K562 (cell line): ENCODE results near the gene RBMS1. TPM values are rescaled to one million over a fixed set of nuclear protein-coding genes. Genes with fewer than 3 reads are reported as not detected.

Experiments used
- ATAC-seq: fragments of 200-7000 bp; cut with Tn5 transposase; 3 replicates; pipeline ENCODE4 v1.9.1; 2020; ENCODE audit warnings: moderate library complexity
- BruUV-seq: library from RNA; stranded (reverse); fragments of 400-500 nt; replicated peaks from 2 replicates; lab custom pipeline; 2021; lab: Mats Ljungman, UMichigan
- CTCF ChIA-PET: fragments of 300-600 bp; formaldehyde crosslinking; extraction: SDS; loops from one replicate; lab custom pipeline; 2021; ENCODE audit warnings: low intra/inter-chr PET ratio; lab: Yijun Ruan, JAX
- POLR2A ChIA-PET: fragments of 300-600, 350-650 bp; sonication (Branson Sonifier 250); formaldehyde crosslinking; extraction: SDS; loops from one replicate; lab custom pipeline; 2021; ENCODE audit warnings: antibody characterized with exemption, inconsistent platforms; lab: Yijun Ruan, JAX
- DNase-seq, 4 experiments: peaks; one replicate each; pipeline versions ENCODE4 v3.0.0 to v3.0.0-alpha.2; 2011 to 2018; ENCODE audit warnings: low spot score in 3 of 4, mixed read lengths in 3 of 4; ENCODE audit errors: extremely low read depth in 1 of 4
- FAIRE-seq: peaks from 2 replicates; lab custom pipeline; 2011; peaks lifted over from hg19 to GRCh38; lab: Jason Lieb, UNC
- H2AFZ ChIP-seq: 2 replicates; pipeline ENCODE4 v1.6.0; 2011; ENCODE audit warnings: low read depth, low read length, control low read depth, inconsistent platforms
- H3K27ac ChIP-seq: fragments of 200-600 bp; 3 replicates; pipeline ENCODE4 v1.8.0; 2011; ENCODE audit warnings: low read depth, mild to moderate bottlenecking, control low read depth, inconsistent platforms, low read length, moderate library complexity, mixed read lengths; ENCODE audit errors: extremely low read depth
- H3K27me3 ChIP-seq, 2 experiments: fragments of 300-600 bp in 1 of 2; 2 replicates in 1 of 2; 3 replicates in 1 of 2; pipeline versions ENCODE4 v1.6.0 to v1.8.0; 2011; ENCODE audit warnings: inconsistent platforms in 2 of 2, low read length in 2 of 2, mild to moderate bottlenecking in 1 of 2, mixed read lengths in 1 of 2, moderate library complexity in 1 of 2; ENCODE audit not compliant: control insufficient read depth in 2 of 2, insufficient read depth in 2 of 2
- H3K36me3 ChIP-seq: fragments of 300-600 bp; 3 replicates; pipeline ENCODE4 v1.8.0; 2011; ENCODE audit warnings: mild to moderate bottlenecking, low read length, inconsistent platforms; ENCODE audit not compliant: control insufficient read depth, insufficient read depth
- H3K4me1 ChIP-seq, 2 experiments: fragments of 200-600 bp in 1 of 2; replicated peaks in 1 of 2; 2 replicates in 1 of 2; 3 replicates in 1 of 2; pipeline versions ENCODE4 v1.5.1 to v1.8.0; 2011; ENCODE audit warnings: inconsistent platforms in 2 of 2, low read length in 2 of 2, mild to moderate bottlenecking in 1 of 2, mixed read lengths in 1 of 2, moderate library complexity in 1 of 2; ENCODE audit not compliant: control insufficient read depth in 2 of 2, insufficient read depth in 2 of 2
- H3K4me2 ChIP-seq: 2 replicates; pipeline ENCODE4 v1.6.1; 2011; ENCODE audit warnings: low read length, control low read depth, inconsistent platforms, mixed read lengths; ENCODE audit not compliant: insufficient read depth
- H3K4me3 ChIP-seq: fragments of 200-600 bp; sonication (generic), shearing (Covaris generic); 2 replicates; pipeline ENCODE4 v1.5.1; 2016; ENCODE audit warnings: control low read depth, inconsistent platforms
- H3K79me2 ChIP-seq: fragments of 200-600 bp; 3 replicates; pipeline ENCODE4 v1.8.0; 2011; ENCODE audit warnings: low read length, inconsistent platforms; ENCODE audit not compliant: control insufficient read depth, insufficient read depth
- H3K9ac ChIP-seq, 2 experiments: 2 replicates each; pipeline versions ENCODE4 v1.6.0 to v1.6.1; 2011; ENCODE audit warnings: low read depth in 2 of 2, low read length in 2 of 2, control low read depth in 1 of 2, inconsistent platforms in 1 of 2, mild to moderate bottlenecking in 1 of 2, mixed read lengths in 1 of 2; ENCODE audit not compliant: insufficient read depth in 1 of 2
- H3K9me1 ChIP-seq: one replicate; pipeline ENCODE4 v1.6.0; 2011; ENCODE audit warnings: inconsistent platforms, mild to moderate bottlenecking, low read length, moderate library complexity; ENCODE audit not compliant: control insufficient read depth, insufficient read depth
- H3K9me3 ChIP-seq: replicated peaks from 2 replicates; pipeline ENCODE4 v1.5.1; 2011; ENCODE audit warnings: low read depth, low read length, inconsistent platforms; ENCODE audit not compliant: control insufficient read depth, insufficient read depth
- H4K20me1 ChIP-seq: replicated peaks from 2 replicates; pipeline ENCODE4 v1.6.1; 2011; ENCODE audit warnings: low read length, inconsistent platforms, mixed read lengths; ENCODE audit not compliant: control insufficient read depth, insufficient read depth
- ATF1 ChIP-seq, 2 experiments: fragments of 450-650 bp in 1 of 2; IDR thresholded peaks; 2 replicates each; pipeline ENCODE4 v1.6.1; 2016; ENCODE audit warnings: missing compliant biosample characterization in 1 of 2, missing genetic modification characterization in 1 of 2
- FIP1L1 ChIP-seq: fragments of 200-400 bp; formaldehyde crosslinking; IDR thresholded peaks from 2 replicates; pipeline ENCODE4 v1.6.1; 2018; ENCODE audit warnings: mild to moderate bottlenecking, low read depth, low read length; ENCODE audit not compliant: poor library complexity, severe bottlenecking
- KDM2B ChIP-seq: fragments of 250-450 bp; sonication (Bioruptor Pico); IDR thresholded peaks from 2 replicates; pipeline ENCODE4 v1.8.0; 2021; ENCODE audit warnings: mild to moderate bottlenecking, moderate library complexity
- MITF ChIP-seq: IDR thresholded peaks from 2 replicates; pipeline ENCODE4 v1.6.1; 2014; ENCODE audit warnings: antibody characterized with exemption
- PHB2 ChIP-seq: fragments of 450-650 bp; IDR thresholded peaks from 2 replicates; pipeline ENCODE4 v1.6.1; 2017; ENCODE audit warnings: low read depth
- SMC3 ChIP-seq: conservative IDR thresholded peaks from 2 replicates; pipeline ENCODE4 v1.6.1; 2011; ENCODE audit warnings: low read depth, low read length, improper control_type of control experiment; ENCODE audit not compliant: insufficient read depth
- ZNF311 ChIP-seq: fragments of 250-450 bp; sonication (Bioruptor Pico); IDR thresholded peaks from 2 replicates; pipeline ENCODE4 v1.4.0; 2020; ENCODE audit warnings: mild to moderate bottlenecking, moderate library complexity
- ZNF77 ChIP-seq: fragments of 250-450 bp; sonication (Bioruptor Pico); IDR thresholded peaks from 2 replicates; pipeline ENCODE4 v1.5.0; 2020
- WGBS: fragments of 100-300 bp; shearing (Covaris generic); methylation state at CpG from one replicate; pipeline ENCODE4 v1.1.6; 2016; ENCODE audit warnings: low coverage, mixed read lengths; ENCODE audit not compliant: insufficient coverage; ENCODE audit errors: missing lambda C conversion rate; 5-methylcytosine and 5-hydroxymethylcytosine counted together
- in situ Hi-C: fragments of 300-500 bp; cut with MboI; formaldehyde crosslinking; loops from 4 replicates; pipeline ENCODE4 v1.15.0; 2018; ENCODE audit warnings: inconsistent platforms, mixed read lengths
- intact Hi-C: fragments of 100-400 bp; cut with micrococcal nuclease; formaldehyde crosslinking; loops from 2 replicates; pipeline ENCODE4 v1.14.2; 2022
- polyA plus RNA-seq, 8 experiments: library from polyadenylated mRNA; depleted of rRNA in 4 of 8; stranded (reverse) in 5 of 8; unstranded in 3 of 8; fragments of >200 nt; fragmentation: Nextera tagmentation in 2 of 8; fragmentation: Illumina TruSeq in 1 of 8; extraction: Ambion mirVana in 2 of 8; extraction: Trizol in 1 of 8; gene quantifications; 2 replicates each; pipeline versions ENCODE4 v1.2.1 to v1.2.3, GENCODE V29; 2011 to 2014; ENCODE audit warnings: inconsistent platforms in 1 of 8, missing spikeins in 1 of 8
- total RNA-seq, 7 experiments: library from RNA; depleted of rRNA in 6 of 7; stranded (reverse); fragments of >200 nt in 6 of 7; fragmentation: Illumina TruSeq in 2 of 7; extraction: Trizol in 2 of 7; gene quantifications; 2 replicates each; pipeline versions ENCODE4 v1.2.1 to v1.2.3, GENCODE V29; 2011 to 2021; ENCODE audit warnings: low replicate concordance in 1 of 7

Gene RBMS1
- total and polyA plus RNA-seq, 9 of the 15 experiments (the other 6 are each of a cell fraction or from before 2014, with no cell fraction given): 0.04 to 0.31 (median 0.09) TPM; not detected in 6

DNA sequence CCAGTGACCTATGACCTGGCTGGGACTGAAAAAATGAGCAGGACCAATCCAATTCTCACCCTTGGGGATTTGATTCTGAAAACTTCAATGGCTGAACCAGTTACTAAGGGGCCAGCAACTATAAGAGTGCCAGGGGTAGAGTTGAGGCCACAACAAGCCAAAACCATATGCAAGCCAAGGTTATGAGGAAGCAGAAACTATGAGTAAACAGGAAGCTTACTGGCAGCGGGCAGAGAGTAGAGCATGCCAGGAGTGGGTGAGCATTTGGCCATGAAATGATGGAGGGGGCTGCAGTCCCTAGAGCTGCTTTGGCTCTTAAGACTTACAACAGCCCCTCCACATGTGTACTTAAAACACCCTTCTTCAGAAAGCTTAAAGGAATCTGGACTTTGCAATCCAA lies 82.4 kb downstream of the RBMS1 start:
- Histone ChIP-seq H3K9me3 (no peaks in the 10 kb centered on the region), H3K4me1 (peaks cover 0 to 10% of the 10 kb centered on the region in 2 experiments; a peak in 2 of 5 replicates), H3K9me1 (no peaks in the 10 kb centered on the region), H3K27me3 (peaks cover 9 to 15% of the 10 kb centered on the region in 2 experiments; a peak in 3 of 5 replicates), H3K79me2 (no peaks in the 10 kb centered on the region), H3K36me3 (no peaks in the 10 kb centered on the region), H3K9ac (no peak overlapping the region), H3K27ac (no peak overlapping the region), H4K20me1 (no peaks in the 10 kb centered on the region), H2AFZ (no peak overlapping the region), H3K4me2 (no peak overlapping the region), H3K4me3 (no peak overlapping the region)
- TF ChIP-seq ZNF311 (CRISPR knock-in tag) (no peak), PHB2 (no peak), ZNF77 (CRISPR knock-in tag) (no peak), SMC3 (no peak), FIP1L1 (no peak), MITF (no peak), ATF1 (CRISPR knock-in tag; IDR thresholded peaks at IDR 0.05) (no peak), ATF1 (tag; IDR thresholded peaks at IDR 0.05) (no peak), KDM2B (CRISPR knock-in tag) (no peak)
- in situ Hi-C loops (no loop called here), intact Hi-C loops (no loop called here)
- CTCF ChIA-PET: no interaction called here
- ATAC-seq: no peak
- BruUV-seq: no TSS peak
- POLR2A ChIA-PET: no interaction called here
- WGBS: 0% methylated on average over 1 of the region's 1 CpG
- DNase-seq: no peak
- FAIRE-seq: no peak
